ENCODE measurements around the gene RASGEF1C.

- TF ChIP-seq CTCF (tag by site-specific recombination; IDR thresholded peaks at IDR 0.05) (no peak), TCF7L2 (IDR thresholded peaks at IDR 0.05; ENCODE audit: borderline replicate concordance, low read depth, low read length) (no peak), BCL6B (tag by site-specific recombination; IDR thresholded peaks at IDR 0.05) (no peak), ZBTB10 (tag by site-specific recombination; IDR thresholded peaks at IDR 0.05) (no peak), ZNF76 (tag by site-specific recombination; IDR thresholded peaks at IDR 0.05; ENCODE audit: borderline replicate concordance, low read depth) (no peak), PRDM4 (tag by site-specific recombination; IDR thresholded peaks at IDR 0.05) (no peak), ZNF335 (tag by site-specific recombination; conservative IDR thresholded peaks at IDR 0.05) (no peak), ZNF501 (tag by site-specific recombination; IDR thresholded peaks at IDR 0.05) (no peak), ZNF561 (tag by site-specific recombination; IDR thresholded peaks at IDR 0.05; ENCODE audit: borderline replicate concordance) (no peak), ZBTB8A (tag by site-specific recombination; IDR thresholded peaks at IDR 0.05) (no peak), ATF2 (tag by site-specific recombination; IDR thresholded peaks at IDR 0.05; ENCODE audit: low read depth) (no peak), GLI4 (tag by site-specific recombination; IDR thresholded peaks at IDR 0.05) (no peak)
Measured at GRCh38 chr5:180178531-180179441, 30.2 kb downstream of the RASGEF1C start.
